Measurements from ENCODE around the gene ASCC1.

The ASCC1 gene

GRCh38 chr10:72077275-72077990 is 138.6 kb downstream of the ASCC1 start:
- DNase-seq: no peak

- DNase-seq: no peak
Observed at GRCh38 chr10:72076756-72077155, 139.3 kb downstream of the ASCC1 start.

- no peak for DNase-seq
Observed at GRCh38 chr10:72075376-72076115, 140.5 kb downstream of the ASCC1 start.

GRCh38 chr10:72074574-72075375 is 141.3 kb downstream of the ASCC1 start:
- DNase-seq: no peak

GRCh38 chr10:72073708-72074573 is 142.1 kb downstream of the ASCC1 start:
- no peak for DNase-seq

GRCh38 chr10:72072639-72073038 is 143.4 kb downstream of the ASCC1 start:
- no peak for DNase-seq

- no peak for DNase-seq
Observed at GRCh38 chr10:72072046-72072445, 144.0 kb downstream of the ASCC1 start.

- no peak for DNase-seq
Observed at GRCh38 chr10:72069751-72070526, 146.1 kb downstream of the ASCC1 start.

GRCh38 chr10:72068901-72069446 is 147.1 kb downstream of the ASCC1 start:
- no peak for DNase-seq

GRCh38 chr10:72068126-72068765 is 147.8 kb downstream of the ASCC1 start:
- DNase-seq: no peak

GRCh38 chr10:72067463-72068125 is 148.5 kb downstream of the ASCC1 start:
- no peak for DNase-seq

GRCh38 chr10:72066318-72067284 is 149.5 kb downstream of the ASCC1 start:
- DNase-seq: no peak

- DNase-seq: no peak
Observed at GRCh38 chr10:72065439-72066025, 150.5 kb downstream of the ASCC1 start.

GRCh38 chr10:72063703-72064391 is 152.2 kb downstream of the ASCC1 start:
- DNase-seq: no peak

GRCh38 chr10:72062832-72063702 is 153.0 kb downstream of the ASCC1 start:
- DNase-seq: no peak

- no peak for DNase-seq
Observed at GRCh38 chr10:72062382-72062781, 153.7 kb downstream of the ASCC1 start.

- DNase-seq: no peak
Observed at GRCh38 chr10:72061930-72062329, 154.1 kb downstream of the ASCC1 start.

Data from NCI-H1105 (cell line).